PC-3 (cell line): ENCODE results near the gene S1PR1. TPM values are rescaled to one million over a fixed set of nuclear protein-coding genes. Genes with fewer than 3 reads are reported as not detected.
A peak's percentile ranks its signal among the peaks of the same experiment; 100 is the strongest.
"Not testable (repeated sequence)": the region's sequence is repeated elsewhere in the genome, so short reads cannot be mapped to it uniquely, and the experiment has no call there.

ENCODE experiments used
- ATAC-seq: fragments of 200-7000 bp; cut with Tn5 transposase; 2 replicates; pipeline ENCODE4 v1.9.1; 2020; ENCODE audit warnings: mild to moderate bottlenecking, moderate library complexity
- BruUV-seq: library from RNA; stranded (reverse); fragments of 400-500 nt; replicated peaks from 2 replicates; lab custom pipeline; 2021; lab: Mats Ljungman, UMichigan
- CTCF ChIA-PET: fragments of 300-600 bp; sonication (Branson Sonifier 250); formaldehyde crosslinking; loops from one replicate; lab custom pipeline; 2022; ENCODE audit warnings: antibody characterized with exemption; lab: Charles Lee
- POLR2A ChIA-PET: fragments of 300-600 bp; sonication (Branson Sonifier 250); formaldehyde crosslinking; loops from one replicate; lab custom pipeline; 2022; ENCODE audit warnings: antibody characterized with exemption; ENCODE audit not compliant: unreplicated experiment; lab: Charles Lee
- DNase-seq: peaks from one replicate; pipeline ENCODE4 v3.0.0-alpha.2; 2015
- H2AFZ ChIP-seq: fragments of 300-600 bp; sonication (generic); 2 replicates; pipeline ENCODE4 v1.6.0; 2016; ENCODE audit warnings: antibody characterized with exemption, low read length
- H3F3A ChIP-seq: fragments of 300-600 bp; sonication (generic); one replicate; pipeline ENCODE4 v1.6.0; 2017; ENCODE audit warnings: antibody characterized with exemption, low read length, control low read depth, mild to moderate bottlenecking; ENCODE audit not compliant: unreplicated experiment
- H3K27ac ChIP-seq: fragments of 300-600 bp; sonication (generic); 2 replicates; pipeline ENCODE4 v1.5.1; 2016; ENCODE audit warnings: mild to moderate bottlenecking, low read length
- H3K27me3 ChIP-seq: fragments of 300-600 bp; sonication (generic); 2 replicates; pipeline ENCODE4 v1.6.1; 2016; ENCODE audit warnings: low read length, mixed read lengths
- H3K36me3 ChIP-seq: fragments of 300-600 bp; sonication (generic); 2 replicates; pipeline ENCODE4 v1.6.1; 2016; ENCODE audit warnings: low read depth, mixed run types, low read length, mixed read lengths
- H3K4me1 ChIP-seq: fragments of 300-600 bp; sonication (generic); 2 replicates; pipeline ENCODE4 v1.5.1; 2016; ENCODE audit warnings: low read length; ENCODE audit not compliant: insufficient read depth
- H3K4me2 ChIP-seq: fragments of 300-600 bp; sonication (generic); 2 replicates; pipeline ENCODE4 v1.6.0; 2016; ENCODE audit warnings: low read length
- H3K4me3 ChIP-seq: fragments of 300-600 bp; sonication (generic); 2 replicates; pipeline ENCODE4 v1.5.1; 2016; ENCODE audit warnings: mild to moderate bottlenecking, low read length, mixed read lengths
- H3K79me2 ChIP-seq: fragments of 300-600 bp; sonication (generic); 2 replicates; pipeline ENCODE4 v1.6.1; 2017; ENCODE audit warnings: low read length, mixed read lengths
- H3K9ac ChIP-seq: fragments of 300-600 bp; sonication (generic); 2 replicates; pipeline ENCODE4 v1.6.0; 2016; ENCODE audit warnings: mild to moderate bottlenecking, low read length
- H3K9me2 ChIP-seq: fragments of 300-600 bp; sonication (generic); replicated peaks from 2 replicates; pipeline ENCODE4 v1.6.1; 2016; ENCODE audit warnings: mixed run types, low read length, mixed read lengths
- H3K9me3 ChIP-seq: fragments of 300-600 bp; sonication (generic); 2 replicates; pipeline ENCODE4 v1.6.1; 2016; ENCODE audit warnings: low read length, mixed read lengths
- H4K20me1 ChIP-seq: fragments of 300-600 bp; sonication (generic); 2 replicates; pipeline ENCODE4 v1.6.1; 2016; ENCODE audit warnings: low read length, mixed read lengths
- CTCF ChIP-seq: fragments of 300-600 bp; sonication (generic); conservative IDR thresholded peaks from 2 replicates; pipeline ENCODE4 v1.5.1; 2017; ENCODE audit warnings: antibody characterized with exemption, low read depth, mild to moderate bottlenecking, low read length
- EZH2 ChIP-seq: fragments of 300-600 bp; sonication (generic); IDR thresholded peaks from one replicate; pipeline ENCODE4 v1.6.1; 2017; ENCODE audit warnings: antibody characterized with exemption, mild to moderate bottlenecking, low read length; ENCODE audit not compliant: unreplicated experiment
- EZH2phosphoT487 ChIP-seq: fragments of 300-600 bp; sonication (generic); IDR thresholded peaks from 2 replicates; pipeline ENCODE4 v1.6.1; 2018; ENCODE audit warnings: mild to moderate bottlenecking, antibody characterized with exemption, low read length, borderline replicate concordance
- intact Hi-C: fragments of 100-400 bp; cut with micrococcal nuclease; formaldehyde crosslinking; loops from 2 replicates; pipeline ENCODE4 v1.9.0; 2023
- total RNA-seq: library from RNA; depleted of rRNA; stranded (reverse); fragments of >200 nt; gene quantifications from 2 replicates; pipeline ENCODE4 v1.2.3, GENCODE V29; 2014

S1PR1 gene
- total RNA-seq, 1 experiment from 2014 or later = 2.1 TPM

- Histone ChIP-seq H3K4me2 (no peak overlapping the region), H3K79me2 (no peaks in the 10 kb centered on the region), H4K20me1 (no peaks in the 10 kb centered on the region), H2AFZ (no peak overlapping the region), H3K9me3 (no peaks in the 10 kb centered on the region), H3K9ac (no peak overlapping the region), H3K36me3 (no peaks in the 10 kb centered on the region), H3K4me3 (no peak overlapping the region), H3K9me2 (no peaks in the 10 kb centered on the region), H3F3A (no peaks in the 10 kb centered on the region), H3K27ac (no peak overlapping the region), H3K4me1 (peaks cover 5% of the 10 kb centered on the region; the same call in 1 of the 2 replicates), H3K27me3 (no peaks in the 10 kb centered on the region)
- TF ChIP-seq CTCF (no peak), EZH2 (no peak), EZH2phosphoT487 (no peak)
- ChIA-PET POLR2A (no interaction called here), CTCF (no interaction called here)
- intact Hi-C loops = no loop called here
- peak; percentile 57 for DNase-seq
- no peak; the same call in 1 of the 2 replicates for ATAC-seq
- no TSS peak for BruUV-seq
Observed at GRCh38 chr1:101200513-101200912, 36.3 kb upstream of the S1PR1 start.

- ChIA-PET POLR2A (interaction anchor here (0.6 kb wide), 1 partner anchor 28 kb away, joined by 10 read pairs; no protein-coding TSS in a partner anchor), CTCF (no interaction called here)
- Histone ChIP-seq H3K36me3 (no peaks in the 10 kb centered on the region), H4K20me1 (no peaks in the 10 kb centered on the region), H3K9me2 (no peaks in the 10 kb centered on the region), H3K27me3 (no peaks in the 10 kb centered on the region), H3K9me3 (no peaks in the 10 kb centered on the region), H3K79me2 (no peaks in the 10 kb centered on the region), H3K27ac (no peak overlapping the region), H3K9ac (no peak overlapping the region), H3K4me3 (no peak overlapping the region), H2AFZ (no peak overlapping the region), H3K4me2 (no peak overlapping the region), H3K4me1 (peaks cover 5% of the 10 kb centered on the region; the same call in 1 of the 2 replicates), H3F3A (no peaks in the 10 kb centered on the region)
- no TSS peak for BruUV-seq
- peak; percentile 5 for DNase-seq
- TF ChIP-seq EZH2 (no peak), EZH2phosphoT487 (no peak), CTCF (no peak)
- intact Hi-C loops = no loop called here
- no peak for ATAC-seq
Observed at GRCh38 chr1:101203820-101204540, 32.8 kb upstream of the S1PR1 start.

- Histone ChIP-seq H3K79me2 (no peaks in the 10 kb centered on the region), H3K36me3 (no peaks in the 10 kb centered on the region), H3K9me3 (no peaks in the 10 kb centered on the region), H3F3A (no peaks in the 10 kb centered on the region), H3K27ac (no peak overlapping the region), H3K9ac (no peak overlapping the region), H3K4me2 (no peak overlapping the region), H4K20me1 (no peaks in the 10 kb centered on the region), H2AFZ (no peak overlapping the region), H3K27me3 (no peaks in the 10 kb centered on the region), H3K4me1 (peaks cover 3% of the 10 kb centered on the region; the same call in 1 of the 2 replicates), H3K9me2 (no peaks in the 10 kb centered on the region), H3K4me3 (no peak overlapping the region)
- no peak for DNase-seq
- no peak for ATAC-seq
- intact Hi-C loops = no loop called here
- CTCF ChIA-PET = no interaction called here
- BruUV-seq = no TSS peak
- POLR2A ChIA-PET = no interaction called here
- TF ChIP-seq EZH2 (no peak), CTCF (no peak), EZH2phosphoT487 (no peak)
Observed at GRCh38 chr1:101205457-101205856, 31.4 kb upstream of the S1PR1 start.

- H3K27me3 ChIP-seq, intact Hi-C loops, BruUV-seq, H2AFZ ChIP-seq, H3K36me3 ChIP-seq, H4K20me1 ChIP-seq, H3K27ac ChIP-seq, H3K79me2 ChIP-seq, H3K4me1 ChIP-seq, DNase-seq, CTCF ChIA-PET, H3K9me2 ChIP-seq, H3K4me3 ChIP-seq, H3F3A ChIP-seq, H3K9me3 ChIP-seq, H3K9ac ChIP-seq, ATAC-seq, POLR2A ChIA-PET, H3K4me2 ChIP-seq: not testable (repeated sequence)
Observed at GRCh38 chr1:101206139-101206538, 30.7 kb upstream of the S1PR1 start.
